ENCODE results near the gene SARS1.

The SARS1 gene

GRCh38 chr1:109198043-109198695, 15.5 kb upstream of the SARS1 start:
- DNase-seq (ENCODE audit: low read depth, low spot score), result no peak
- POLR2A ChIA-PET, result interaction anchor here (2.1 kb wide), 2 partner anchors 16 to 98 kb away, joined by 9 to 18 read pairs; partner anchors contain the start of gene SARS1
- no peak overlapping the region for H3K4me3 ChIP-seq (ENCODE audit: low read depth, low read length)
- CTCF ChIA-PET, result interaction anchor here (0.6 to 7.7 kb wide), 9 partner anchors 10 to 296 kb away, joined by 3 to 100 read pairs (median 6); partner anchors contain the start of genes CYB561D1, SARS1 and SORT1
- no peak for TF ChIP-seq CTCF (IDR thresholded peaks at IDR 0.05; ENCODE audit: insufficient read depth, low read length, missing control alignments)

GRCh38 chr1:109198745-109199144, 15.0 kb upstream of the SARS1 start:
- ChIA-PET POLR2A (interaction anchor here (0.6 to 2.1 kb wide), 2 partner anchors 15 to 122 kb away, joined by 3 to 18 read pairs; partner anchors contain the start of gene SARS1), CTCF (interaction anchor here (0.6 to 7.7 kb wide), 12 partner anchors 9 to 334 kb away, joined by 3 to 100 read pairs (median 5); partner anchors contain the start of genes CYB561D1, SARS1 and SORT1)
- no peak for TF ChIP-seq CTCF (IDR thresholded peaks at IDR 0.05; ENCODE audit: insufficient read depth, low read length, missing control alignments)
- H3K4me3 ChIP-seq (ENCODE audit: low read depth, low read length), result no peak overlapping the region
- DNase-seq (ENCODE audit: low read depth, low spot score), result no peak

- ChIA-PET CTCF (interaction anchor here (0.6 to 7.7 kb wide), 14 partner anchors 8 to 333 kb away, joined by 3 to 100 read pairs (median 5); partner anchors contain the start of genes SARS1 and SORT1), POLR2A (no interaction called here)
- no peak overlapping the region for H3K4me3 ChIP-seq (ENCODE audit: low read depth, low read length)
- no peak for DNase-seq (ENCODE audit: low read depth, low spot score)
- no peak for TF ChIP-seq CTCF (IDR thresholded peaks at IDR 0.05; ENCODE audit: insufficient read depth, low read length, missing control alignments)
Observed at GRCh38 chr1:109199710-109200109, 14.0 kb upstream of the SARS1 start.

DNA sequence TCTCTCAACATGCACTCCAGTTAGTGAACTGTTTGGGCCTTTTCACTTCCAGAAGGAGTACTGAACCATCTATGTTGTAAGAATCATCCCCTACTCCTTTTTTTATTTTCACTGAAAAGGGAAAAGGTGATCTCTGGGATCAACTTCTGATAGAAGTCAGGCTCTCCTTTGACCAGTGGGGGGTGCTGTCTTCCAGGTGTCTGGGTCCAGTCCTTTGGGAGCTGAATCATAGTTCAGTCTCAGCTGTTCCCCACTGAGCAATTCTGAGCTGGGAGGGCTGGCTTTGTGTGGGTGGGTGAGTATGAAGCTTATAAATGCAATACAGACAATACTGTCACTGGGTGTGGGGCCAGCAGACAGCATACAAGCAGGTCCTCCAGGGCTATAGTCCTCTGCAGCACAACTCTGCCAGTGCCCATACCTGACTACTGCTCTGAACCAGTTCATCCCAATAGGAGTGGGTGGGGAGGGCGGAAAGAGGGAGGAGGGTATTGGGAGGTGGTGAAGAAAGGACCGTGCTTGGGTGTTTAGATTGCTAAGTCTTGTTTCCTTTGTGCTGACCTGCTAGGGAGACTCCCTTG, 12.5 kb upstream of the SARS1 start:
- DNase-seq (ENCODE audit: low read depth, low spot score), result no peak
- POLR2A ChIA-PET, result interaction anchor here (1.0 to 1.1 kb wide), 2 partner anchors 13 to 101 kb away, joined by 4 read pairs; partner anchors contain the start of gene SARS1
- no peak overlapping the region for H3K4me3 ChIP-seq (ENCODE audit: low read depth, low read length)
- TF ChIP-seq CTCF (IDR thresholded peaks at IDR 0.05; ENCODE audit: insufficient read depth, low read length, missing control alignments), result peak; percentile 69
- CTCF ChIA-PET, result interaction anchor here (0.5 to 7.7 kb wide), 25 partner anchors 9 to 331 kb away, joined by 3 to 100 read pairs (median 5); partner anchors contain the start of genes SARS1 and SORT1

- no peak for DNase-seq (ENCODE audit: low read depth, low spot score)
- TF ChIP-seq CTCF (IDR thresholded peaks at IDR 0.05; ENCODE audit: insufficient read depth, low read length, missing control alignments), result no peak
- H3K4me3 ChIP-seq (ENCODE audit: low read depth, low read length), result no peak overlapping the region
- ChIA-PET POLR2A (no interaction called here), CTCF (interaction anchor here (0.9 to 7.7 kb wide), 7 partner anchors 8 to 196 kb away, joined by 3 to 100 read pairs (median 3); partner anchors contain the start of genes ELAPOR1 and SARS1)
Observed at GRCh38 chr1:109204484-109204883, 9.2 kb upstream of the SARS1 start.

- CTCF ChIA-PET, result interaction anchor here (0.6 to 2.7 kb wide), 7 partner anchors 8 to 326 kb away, joined by 3 to 23 read pairs (median 4); partner anchors contain the start of gene SARS1
- H3K4me3 ChIP-seq (ENCODE audit: low read depth, low read length), result no peak overlapping the region
- TF ChIP-seq CTCF (IDR thresholded peaks at IDR 0.05; ENCODE audit: insufficient read depth, low read length, missing control alignments), result no peak
- POLR2A ChIA-PET, result interaction anchor here (0.6 kb wide), 1 partner anchor 1089 kb away, joined by 3 read pairs; no protein-coding TSS in a partner anchor
- no peak for DNase-seq (ENCODE audit: low read depth, low spot score)
Observed at GRCh38 chr1:109206339-109206738, 7.4 kb upstream of the SARS1 start.
